Activated CD8-positive, alpha-beta T cell treated with anti-CD3 and anti-CD28 coated beads for 36 hours (primary cell): Measurements from ENCODE around the gene LARGE1. TPM values are rescaled to one million over a fixed set of nuclear protein-coding genes. Genes with fewer than 3 reads are reported as not detected.

ENCODE experiments used
- ATAC-seq: fragments of 200-7000 bp; cut with Tn5 transposase; one replicate; pipeline ENCODE4 v1.10.0; 2021; ENCODE audit warnings: mild to moderate bottlenecking, moderate library complexity
- CTCF ChIA-PET: fragments of 350-600 bp; sonication (Branson Sonifier 250); formaldehyde crosslinking; loops from one replicate; lab custom pipeline; 2021; ENCODE audit warnings: antibody characterized with exemption; lab: Charles Lee
- POLR2A ChIA-PET: fragments of 350-600 bp; sonication (Branson Sonifier 250); formaldehyde crosslinking; loops from one replicate; lab custom pipeline; 2021; ENCODE audit warnings: antibody characterized with exemption; lab: Charles Lee
- DNase-seq: peaks from one replicate; pipeline ENCODE4 v3.0.0-alpha.2; 2020
- H3K27ac Mint-ChIP-seq: one replicate; pipeline ENCODE4 v1.8.0; 2021; ENCODE audit warnings: mild to moderate bottlenecking, mixed read lengths
- H3K27me3 Mint-ChIP-seq: one replicate; pipeline ENCODE4 v1.8.0; 2021; ENCODE audit warnings: mixed read lengths
- H3K36me3 Mint-ChIP-seq: one replicate; pipeline ENCODE4 v1.8.0; 2021; ENCODE audit warnings: low read depth, mixed read lengths
- H3K4me1 Mint-ChIP-seq: one replicate; pipeline ENCODE4 v1.8.0; 2021; ENCODE audit warnings: low read depth, mixed read lengths
- H3K4me3 Mint-ChIP-seq: one replicate; pipeline ENCODE4 v1.8.0; 2021; ENCODE audit warnings: mild to moderate bottlenecking, moderate library complexity, mixed read lengths
- H3K9me3 Mint-ChIP-seq: one replicate; pipeline ENCODE4 v1.8.0; 2021; ENCODE audit warnings: mixed read lengths
- intact Hi-C: fragments of 100-400 bp; cut with micrococcal nuclease; formaldehyde crosslinking; loops from one replicate; pipeline ENCODE4 v1.10.0; 2022
- total RNA-seq, 2 experiments: library from RNA; stranded (reverse); gene quantifications; one replicate each; pipeline ENCODE4 v1.2.3, GENCODE V29; 2021
- TF ChIP-seq, protein P1 (sequence below): fragments of 200-600 bp; IDR thresholded peaks from one replicate; pipeline ENCODE4 v1.8.0; 2022; ENCODE audit warnings: antibody characterized with exemption, mild to moderate bottlenecking

Gene LARGE1
- total RNA-seq, 2 experiments from 2014 or later: 0.31 to 0.32 TPM

DNA sequence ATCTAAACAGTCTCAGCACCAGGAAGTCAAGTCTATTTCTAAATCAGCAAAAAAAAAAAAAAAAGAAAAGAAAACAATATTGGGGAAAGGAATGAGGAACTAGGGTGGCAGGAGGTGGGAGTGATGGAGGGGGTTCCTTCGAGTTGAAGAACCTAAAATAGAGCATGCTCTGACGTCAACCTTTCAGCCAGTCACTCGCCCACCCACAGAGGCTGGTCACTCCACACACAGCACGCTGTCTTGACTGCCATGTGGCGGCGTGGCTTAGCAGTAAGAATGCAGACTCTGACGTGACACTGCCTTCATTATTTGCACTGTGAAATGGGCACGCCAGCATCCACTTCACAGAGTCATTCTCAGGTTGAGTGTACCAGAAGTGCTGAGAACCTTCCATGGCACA lies 48.3 kb downstream of the LARGE1 start:
- DNase-seq (no peak), ATAC-seq (no peak)
- intact Hi-C loops: no loop called here
- Mint-ChIP-seq H3K9me3 (no peaks in the 10 kb centered on the region), H3K27me3 (no peaks in the 10 kb centered on the region), H3K27ac (no peak overlapping the region), H3K36me3 (no peaks in the 10 kb centered on the region), H3K4me1 (no peaks in the 10 kb centered on the region), H3K4me3 (no peak overlapping the region)
- CTCF ChIA-PET: no interaction called here
- TF ChIP-seq, protein P1, sequence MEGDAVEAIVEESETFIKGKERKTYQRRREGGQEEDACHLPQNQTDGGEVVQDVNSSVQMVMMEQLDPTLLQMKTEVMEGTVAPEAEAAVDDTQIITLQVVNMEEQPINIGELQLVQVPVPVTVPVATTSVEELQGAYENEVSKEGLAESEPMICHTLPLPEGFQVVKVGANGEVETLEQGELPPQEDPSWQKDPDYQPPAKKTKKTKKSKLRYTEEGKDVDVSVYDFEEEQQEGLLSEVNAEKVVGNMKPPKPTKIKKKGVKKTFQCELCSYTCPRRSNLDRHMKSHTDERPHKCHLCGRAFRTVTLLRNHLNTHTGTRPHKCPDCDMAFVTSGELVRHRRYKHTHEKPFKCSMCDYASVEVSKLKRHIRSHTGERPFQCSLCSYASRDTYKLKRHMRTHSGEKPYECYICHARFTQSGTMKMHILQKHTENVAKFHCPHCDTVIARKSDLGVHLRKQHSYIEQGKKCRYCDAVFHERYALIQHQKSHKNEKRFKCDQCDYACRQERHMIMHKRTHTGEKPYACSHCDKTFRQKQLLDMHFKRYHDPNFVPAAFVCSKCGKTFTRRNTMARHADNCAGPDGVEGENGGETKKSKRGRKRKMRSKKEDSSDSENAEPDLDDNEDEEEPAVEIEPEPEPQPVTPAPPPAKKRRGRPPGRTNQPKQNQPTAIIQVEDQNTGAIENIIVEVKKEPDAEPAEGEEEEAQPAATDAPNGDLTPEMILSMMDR: no peak
- POLR2A ChIA-PET: interaction anchor here (0.6 kb wide), 1 partner anchor 479 kb away, joined by 3 read pairs; no protein-coding TSS in a partner anchor

DNA sequence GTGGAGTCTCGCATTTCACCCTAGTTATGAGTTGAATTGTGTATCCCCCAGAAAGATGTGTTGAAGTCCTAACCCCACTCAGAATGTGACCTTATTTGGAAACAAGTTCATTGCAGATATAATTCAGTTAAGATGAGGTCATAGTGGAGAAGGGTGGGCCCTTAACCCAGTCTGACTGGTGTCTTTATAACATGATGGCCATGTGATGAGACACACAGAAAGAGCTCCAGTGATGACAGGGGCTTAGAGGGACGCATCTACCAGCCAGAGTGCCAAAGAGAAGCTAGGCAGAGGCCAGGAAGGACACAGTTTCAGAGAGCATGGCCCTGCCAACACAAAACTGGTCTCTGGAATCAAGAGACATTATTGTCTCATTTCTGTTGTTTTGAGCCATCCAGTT lies 50.3 kb downstream of the LARGE1 start:
- TF ChIP-seq, protein P1: no peak
- Mint-ChIP-seq H3K27ac (no peak overlapping the region), H3K36me3 (no peaks in the 10 kb centered on the region), H3K9me3 (no peaks in the 10 kb centered on the region), H3K4me1 (no peaks in the 10 kb centered on the region), H3K27me3 (no peaks in the 10 kb centered on the region), H3K4me3 (no peak overlapping the region)
- DNase-seq: no peak
- no peak for ATAC-seq
- intact Hi-C loops: no loop called here
- ChIA-PET POLR2A (no interaction called here), CTCF (no interaction called here)

GRCh38 chr22:33867971-33868370 lies 52.3 kb downstream of the LARGE1 start:
- no peak for ATAC-seq
- H3K36me3 Mint-ChIP-seq: no peaks in the 10 kb centered on the region
- TF ChIP-seq, protein P1: no peak
- H3K4me3 Mint-ChIP-seq: no peak overlapping the region
- no peak overlapping the region for H3K27ac Mint-ChIP-seq
- POLR2A ChIA-PET: no interaction called here
- no peaks in the 10 kb centered on the region for H3K27me3 Mint-ChIP-seq
- intact Hi-C loops: no loop called here
- DNase-seq: no peak
- no peaks in the 10 kb centered on the region for H3K9me3 Mint-ChIP-seq
- no peaks in the 10 kb centered on the region for H3K4me1 Mint-ChIP-seq
- CTCF ChIA-PET: no interaction called here

GRCh38 chr22:33867118-33867866 lies 53.0 kb downstream of the LARGE1 start:
- no peaks in the 10 kb centered on the region for H3K9me3 Mint-ChIP-seq
- H3K27me3 Mint-ChIP-seq: no peaks in the 10 kb centered on the region
- intact Hi-C loops: no loop called here
- DNase-seq: no peak
- TF ChIP-seq, protein P1: no peak
- CTCF ChIA-PET: no interaction called here
- ATAC-seq: no peak
- no peaks in the 10 kb centered on the region for H3K4me1 Mint-ChIP-seq
- H3K4me3 Mint-ChIP-seq: no peak overlapping the region
- POLR2A ChIA-PET: no interaction called here
- no peaks in the 10 kb centered on the region for H3K36me3 Mint-ChIP-seq
- no peak overlapping the region for H3K27ac Mint-ChIP-seq

DNA sequence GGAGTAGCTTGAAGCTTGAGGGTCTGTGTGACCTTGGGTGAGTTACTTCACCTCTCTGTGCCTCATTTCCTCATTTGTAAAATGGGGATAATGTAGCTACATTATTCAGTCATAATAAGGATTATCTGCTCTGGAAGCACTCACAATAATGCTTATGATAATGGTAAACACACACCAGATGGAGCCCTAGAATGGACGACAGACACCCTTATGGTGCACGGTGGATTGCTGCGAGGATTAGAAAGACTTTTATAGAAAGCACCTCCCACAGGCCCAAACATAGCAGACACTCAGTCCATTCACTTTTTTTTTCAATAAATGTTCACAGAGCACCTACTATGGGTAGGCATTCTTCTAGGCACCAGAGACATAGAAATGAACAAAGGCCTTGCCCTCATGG lies 53.8 kb downstream of the LARGE1 start:
- no peaks in the 10 kb centered on the region for H3K36me3 Mint-ChIP-seq
- ChIA-PET POLR2A (no interaction called here), CTCF (no interaction called here)
- TF ChIP-seq, protein P1: no peak
- no peak overlapping the region for H3K4me3 Mint-ChIP-seq
- no peaks in the 10 kb centered on the region for H3K4me1 Mint-ChIP-seq
- no peaks in the 10 kb centered on the region for H3K27me3 Mint-ChIP-seq
- intact Hi-C loops: no loop called here
- ATAC-seq (no peak), DNase-seq (no peak)
- H3K9me3 Mint-ChIP-seq: no peaks in the 10 kb centered on the region
- no peak overlapping the region for H3K27ac Mint-ChIP-seq
